Lower leg skin (tissue), 3 donors: ENCODE results near the gene RERE.

Experiments used
- CTCF ChIP-seq, 3 donors: fragments of 450-650 bp; IDR thresholded peaks; one replicate each; pipeline ENCODE4 v1.5.1; 2016; ENCODE audit warnings: antibody characterized with exemption in 3 of 3, mild to moderate bottlenecking in 3 of 3, moderate library complexity in 2 of 3
- POLR2A ChIP-seq, 2 donors: fragments of 450-650 bp; IDR thresholded peaks; one replicate each; pipeline ENCODE4 v1.6.1; 2016 to 2017; ENCODE audit warnings: antibody characterized with exemption in 2 of 2, mild to moderate bottlenecking in 1 of 2, moderate library complexity in 1 of 2

DNA sequence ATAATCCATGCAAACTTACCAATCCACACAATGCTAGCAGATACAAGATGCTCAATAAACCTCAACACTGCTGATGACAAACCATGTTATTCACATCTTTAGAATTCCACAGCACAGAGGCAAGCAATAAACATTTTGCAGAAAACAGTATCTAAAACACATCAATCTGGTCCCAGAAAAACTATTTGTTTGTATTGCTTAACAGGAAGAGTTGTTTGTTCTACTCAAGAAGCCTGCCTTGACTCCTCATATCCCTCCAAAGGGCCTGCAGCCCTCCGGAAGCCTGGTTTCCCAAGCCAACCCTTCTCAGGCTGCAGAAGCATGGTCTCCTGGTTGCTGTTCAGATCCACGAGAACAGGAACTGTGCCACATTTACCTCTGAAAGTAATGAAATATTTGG is 139.7 kb downstream of the RERE start:
- no peak for TF ChIP-seq CTCF (IDR thresholded peaks at IDR 0.05)
- no peak for TF ChIP-seq POLR2A (IDR thresholded peaks at IDR 0.05)
